ENCODE measurements around the gene POLE.

Gene POLE

GRCh38 chr12:132608231-132609171 is 78.6 kb downstream of the POLE start:
- H3K4me3 ChIP-seq (ENCODE audit: low read length), result no peak overlapping the region
- no peak for TF ChIP-seq CTCF (IDR thresholded peaks at IDR 0.05; ENCODE audit: insufficient read depth, low read depth, low read length, missing control alignments)
- DNase-seq (ENCODE audit: low read depth), result no peak

DNA sequence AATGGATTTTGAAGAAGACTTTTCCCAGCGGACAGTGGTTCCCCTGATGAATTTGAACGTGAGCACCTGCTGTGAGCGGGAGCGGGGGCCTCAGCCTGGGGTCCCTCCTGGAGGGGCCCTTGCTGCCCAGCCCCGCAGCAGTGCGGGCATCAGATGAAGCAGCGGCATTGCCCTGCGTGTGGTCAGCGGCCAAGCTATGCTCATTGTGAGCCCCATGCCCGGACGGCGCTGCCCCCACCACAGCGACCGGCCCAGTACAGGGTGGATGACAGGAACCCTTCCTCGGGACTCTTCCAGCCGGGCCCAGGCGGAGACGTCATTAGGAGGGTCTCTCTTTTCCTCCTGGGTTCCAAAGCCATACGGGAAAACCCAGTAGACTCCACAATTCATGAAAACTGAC is 80.2 kb downstream of the POLE start:
- no peak for TF ChIP-seq CTCF (IDR thresholded peaks at IDR 0.05; ENCODE audit: insufficient read depth, low read depth, low read length, missing control alignments)
- no peak overlapping the region for H3K4me3 ChIP-seq (ENCODE audit: low read length)
- DNase-seq (ENCODE audit: low read depth), result no peak

DNA sequence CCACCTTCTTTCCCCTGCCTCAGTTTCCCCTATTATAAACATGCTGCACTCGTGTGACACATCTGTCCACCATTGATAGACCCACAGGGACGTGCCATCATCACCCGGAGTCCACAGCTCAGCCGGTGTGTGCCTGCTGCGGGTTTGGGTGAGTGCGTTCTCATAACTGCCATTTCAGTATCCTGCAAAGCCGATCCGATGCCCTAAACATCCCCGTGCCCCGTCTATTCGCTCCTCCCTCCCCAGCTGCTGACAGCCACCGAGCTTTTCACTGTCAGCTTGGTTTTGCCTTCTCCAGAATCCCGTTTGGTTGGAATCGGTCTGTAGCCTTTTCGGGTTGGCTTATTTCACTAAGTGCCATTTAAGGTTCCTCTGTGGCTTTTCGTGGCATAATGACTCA is 80.7 kb downstream of the POLE start:
- TF ChIP-seq CTCF (IDR thresholded peaks at IDR 0.05; ENCODE audit: insufficient read depth, low read depth, low read length, missing control alignments), result no peak
- DNase-seq (ENCODE audit: low read depth), result no peak
- H3K4me3 ChIP-seq (ENCODE audit: low read length), result no peak overlapping the region

DNA sequence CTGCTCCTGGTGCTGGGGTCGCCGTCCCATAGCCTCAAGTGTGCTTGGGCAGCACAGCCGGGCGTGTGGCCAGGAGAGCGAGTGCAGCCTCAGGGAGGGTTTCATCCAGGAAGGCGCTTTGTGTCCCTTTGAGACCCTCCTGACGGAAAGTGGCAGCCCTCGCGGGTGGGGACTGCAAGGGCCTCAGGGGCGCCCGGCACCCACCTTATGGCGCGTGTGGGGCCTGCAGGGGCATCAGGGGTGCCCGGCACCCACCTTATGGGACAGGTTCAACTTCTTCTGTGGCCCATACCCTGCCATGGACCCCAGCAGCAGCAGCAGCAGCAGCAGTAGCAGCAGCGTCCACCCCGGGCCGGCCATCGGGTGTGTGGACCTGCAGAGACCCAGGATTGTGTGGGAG is 81.2 kb downstream of the POLE start:
- no peak for TF ChIP-seq CTCF (IDR thresholded peaks at IDR 0.05; ENCODE audit: insufficient read depth, low read depth, low read length, missing control alignments)
- H3K4me3 ChIP-seq (ENCODE audit: low read length), result no peak overlapping the region

GRCh38 chr12:132604668-132605441 is 82.3 kb downstream of the POLE start:
- no peak overlapping the region for H3K4me3 ChIP-seq (ENCODE audit: low read length)
- no peak for TF ChIP-seq CTCF (IDR thresholded peaks at IDR 0.05; ENCODE audit: insufficient read depth, low read depth, low read length, missing control alignments)
- no peak for DNase-seq (ENCODE audit: low read depth)

More for the DNA sequence above, 81.2 kb downstream of the POLE start:
- DNase-seq (ENCODE audit: low read depth), result no peak

GRCh38 chr12:132604151-132604618 is 83.0 kb downstream of the POLE start:
- H3K4me3 ChIP-seq (ENCODE audit: low read length), result no peak overlapping the region
- DNase-seq (ENCODE audit: low read depth), result no peak
- no peak for TF ChIP-seq CTCF (IDR thresholded peaks at IDR 0.05; ENCODE audit: insufficient read depth, low read depth, low read length, missing control alignments)

Measured in epithelial cell of esophagus (primary cell).